GM23338 (cell line): Measurements from ENCODE around the gene ADCY7.

ENCODE experiments used
- CREB1 ChIP-seq: fragments of 250-450 bp; sonication (Bioruptor Pico); IDR thresholded peaks from 2 replicates; pipeline ENCODE4 v1.5.0; 2020; ENCODE audit warnings: low read depth, mild to moderate bottlenecking, moderate library complexity
- CTCF ChIP-seq, 2 experiments: fragments of 200-600 bp in 1 of 2; sonication (generic) in 1 of 2; conservative IDR thresholded peaks; 2 replicates each; pipeline versions ENCODE4 v1.5.1 to v1.6.1; 2016 to 2017; ENCODE audit warnings: antibody characterized with exemption in 2 of 2, low read depth in 2 of 2, mild to moderate bottlenecking in 2 of 2, moderate library complexity in 1 of 2
- ETS1 ChIP-seq: IDR thresholded peaks from 2 replicates; pipeline ENCODE4 v1.6.1; 2016; ENCODE audit warnings: antibody characterized with exemption
- EZH2 ChIP-seq: fragments of 200-600 bp; sonication (generic); IDR thresholded peaks from one replicate; pipeline ENCODE4 v1.8.0; 2017; ENCODE audit warnings: antibody characterized with exemption, mild to moderate bottlenecking, low read depth; ENCODE audit not compliant: unreplicated experiment
- EZH2phosphoT487 ChIP-seq: fragments of 200-600 bp; sonication (generic); IDR thresholded peaks from one replicate; pipeline ENCODE4 v1.8.1; 2018; ENCODE audit warnings: antibody characterized with exemption; ENCODE audit not compliant: unreplicated experiment
- JUNB ChIP-seq: IDR thresholded peaks from one replicate; pipeline ENCODE4 v1.6.1; 2016; ENCODE audit warnings: antibody characterized with exemption; ENCODE audit not compliant: unreplicated experiment
- NANOG ChIP-seq: IDR thresholded peaks from 2 replicates; pipeline ENCODE4 v1.6.1; 2016; ENCODE audit warnings: antibody characterized with exemption, borderline replicate concordance
- POLR2AphosphoS5 ChIP-seq: IDR thresholded peaks from 2 replicates; pipeline ENCODE4 v1.6.1; 2016; ENCODE audit warnings: antibody characterized with exemption, low read depth
- REST ChIP-seq: IDR thresholded peaks from one replicate; pipeline ENCODE4 v1.6.1; 2018; ENCODE audit warnings: antibody characterized with exemption; ENCODE audit not compliant: unreplicated experiment
- STAT1 ChIP-seq: IDR thresholded peaks from one replicate; pipeline ENCODE4 v1.6.1; 2016; ENCODE audit warnings: antibody characterized with exemption; ENCODE audit not compliant: unreplicated experiment
- ZNF331 ChIP-seq: fragments of 250-450 bp; sonication (Bioruptor Pico); IDR thresholded peaks from 2 replicates; pipeline ENCODE4 v1.5.0; 2020; ENCODE audit warnings: low read depth, mild to moderate bottlenecking, moderate library complexity

- TF ChIP-seq EZH2 (no peak), CTCF (conservative IDR thresholded peaks at IDR 0.05; ENCODE audit: low read depth in 2 of 2) (no peak), REST (no peak), POLR2AphosphoS5 (no peak), CREB1 (no peak), STAT1 (no peak), JUNB (no peak), ZNF331 (CRISPR knock-in tag) (no peak), ETS1 (no peak), NANOG (no peak), EZH2phosphoT487 (no peak)
These were observed 3.1 kb upstream of the ADCY7 start for GRCh38 chr16:50263060-50263909.
